Peyer's patch (tissue), 4 donors: ENCODE data around the gene PTEN. TPM values are rescaled to one million over a fixed set of nuclear protein-coding genes. Genes with fewer than 3 reads are reported as not detected.

Source experiments
- DNase-seq, 3 donors: peaks; one replicate each; pipeline ENCODE4 v3.0.0-alpha.2; 2017 to 2019
- H3K27ac ChIP-seq, 4 donors: fragments of 200-600 bp; sonication (generic); one replicate each; pipeline ENCODE4 v1.5.1; 2016 to 2019
- H3K27me3 ChIP-seq, 2 donors: fragments of 200-600 bp; sonication (generic); one replicate each; pipeline ENCODE4 v1.5.1; 2019
- H3K36me3 ChIP-seq, 3 donors: fragments of 200-600 bp; sonication (generic); one replicate each; pipeline ENCODE4 v1.5.1; 2016 to 2019
- H3K4me1 ChIP-seq, 4 donors: fragments of 200-600 bp; sonication (generic); one replicate each; pipeline ENCODE4 v1.5.1; 2016 to 2019
- H3K4me3 ChIP-seq, 4 donors: fragments of 200-600 bp; sonication (generic); 1 replicate in 3 of 4; 2 replicates in 1 of 4; pipeline ENCODE4 v1.5.1; 2016 to 2019; ENCODE audit warnings: mild to moderate bottlenecking in 1 of 4
- H3K9me3 ChIP-seq, 4 donors: fragments of 200-600 bp; sonication (generic); one replicate each; pipeline ENCODE4 v1.5.1; 2016 to 2019; ENCODE audit warnings: mild to moderate bottlenecking in 1 of 4
- POLR2A ChIP-seq, 2 donors: fragments of 450-650 bp; IDR thresholded peaks; one replicate each; pipeline ENCODE4 v1.5.1; 2017; ENCODE audit warnings: antibody characterized with exemption in 2 of 2, mild to moderate bottlenecking in 2 of 2, moderate library complexity in 2 of 2
- total RNA-seq, 4 donors: library from RNA; depleted of rRNA; stranded (reverse); fragments of >200 nt; gene quantifications; one replicate each; pipeline ENCODE4 v1.1.0, GENCODE V29; 2016
- TF ChIP-seq, protein P1 (sequence below), 6 experiments: fragments of 450-650 bp in 4 of 6; fragments of 200-600 bp in 2 of 6; sonication (generic) in 1 of 6; IDR thresholded peaks; one replicate each; pipeline ENCODE4 v1.5.1; 2017 to 2019; ENCODE audit warnings: antibody characterized with exemption in 6 of 6, mild to moderate bottlenecking in 3 of 6, moderate library complexity in 1 of 6

Gene PTEN
- total RNA-seq, 4 donors from 2014 or later: 107 to 146 (median 125) TPM

DNA sequence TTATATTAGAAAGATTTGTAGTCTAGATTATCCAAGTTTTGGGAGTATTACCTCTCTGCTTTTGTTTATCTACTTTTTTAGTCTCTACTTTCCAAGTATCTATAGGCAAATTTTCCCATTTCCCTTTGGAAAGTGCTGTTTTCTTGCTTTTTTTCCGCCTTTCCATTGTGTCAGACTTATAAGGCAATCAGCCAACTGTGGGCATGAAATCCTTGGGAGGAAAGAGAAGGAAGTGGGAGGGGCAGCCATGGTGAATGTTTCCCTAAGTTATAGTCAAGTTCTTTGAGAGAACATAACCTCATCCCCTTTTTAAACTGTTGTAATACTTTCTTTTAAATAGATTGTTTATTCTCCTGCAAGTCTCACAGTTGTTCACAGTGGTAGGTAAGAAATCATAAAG is 52.6 kb downstream of the PTEN start:
- no peak for DNase-seq
- Histone ChIP-seq H3K27ac (no peak overlapping the region), H3K36me3 (peaks cover 0 to 12% (median 0%) of the 10 kb centered on the region in 3 donors), H3K27me3 (no peaks in the 10 kb centered on the region), H3K9me3 (peaks cover 0 to 7% (median 2%) of the 10 kb centered on the region in 4 donors), H3K4me1 (peaks cover 0 to 16% (median 0%) of the 10 kb centered on the region in 4 donors), H3K4me3 (no peak overlapping the region)
- TF ChIP-seq, protein P1, sequence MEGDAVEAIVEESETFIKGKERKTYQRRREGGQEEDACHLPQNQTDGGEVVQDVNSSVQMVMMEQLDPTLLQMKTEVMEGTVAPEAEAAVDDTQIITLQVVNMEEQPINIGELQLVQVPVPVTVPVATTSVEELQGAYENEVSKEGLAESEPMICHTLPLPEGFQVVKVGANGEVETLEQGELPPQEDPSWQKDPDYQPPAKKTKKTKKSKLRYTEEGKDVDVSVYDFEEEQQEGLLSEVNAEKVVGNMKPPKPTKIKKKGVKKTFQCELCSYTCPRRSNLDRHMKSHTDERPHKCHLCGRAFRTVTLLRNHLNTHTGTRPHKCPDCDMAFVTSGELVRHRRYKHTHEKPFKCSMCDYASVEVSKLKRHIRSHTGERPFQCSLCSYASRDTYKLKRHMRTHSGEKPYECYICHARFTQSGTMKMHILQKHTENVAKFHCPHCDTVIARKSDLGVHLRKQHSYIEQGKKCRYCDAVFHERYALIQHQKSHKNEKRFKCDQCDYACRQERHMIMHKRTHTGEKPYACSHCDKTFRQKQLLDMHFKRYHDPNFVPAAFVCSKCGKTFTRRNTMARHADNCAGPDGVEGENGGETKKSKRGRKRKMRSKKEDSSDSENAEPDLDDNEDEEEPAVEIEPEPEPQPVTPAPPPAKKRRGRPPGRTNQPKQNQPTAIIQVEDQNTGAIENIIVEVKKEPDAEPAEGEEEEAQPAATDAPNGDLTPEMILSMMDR (IDR thresholded peaks at IDR 0.05): no peak
- no peak for TF ChIP-seq POLR2A (IDR thresholded peaks at IDR 0.05)

DNA sequence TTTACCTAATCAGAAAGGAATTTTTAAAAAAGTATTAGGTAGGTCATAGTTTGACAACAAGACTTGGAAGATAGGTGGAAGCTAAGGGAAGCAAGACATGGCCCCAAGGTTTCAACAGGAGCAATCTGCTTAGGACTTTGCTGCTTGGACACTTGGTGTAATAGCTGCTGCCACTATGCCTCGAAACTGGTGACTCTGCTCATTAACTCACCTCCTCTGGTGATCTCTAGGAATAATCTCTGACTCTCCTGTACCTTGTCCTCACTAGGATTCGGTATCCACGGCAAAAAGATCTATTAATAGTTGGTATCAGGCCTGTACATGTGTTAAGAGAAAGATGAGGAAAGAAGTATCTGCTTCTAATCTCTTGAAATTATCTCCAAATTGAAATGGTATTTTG is 53.1 kb downstream of the PTEN start:
- Histone ChIP-seq H3K27ac (no peak overlapping the region), H3K27me3 (no peaks in the 10 kb centered on the region), H3K9me3 (peaks cover 0 to 7% (median 2%) of the 10 kb centered on the region in 4 donors), H3K4me3 (no peak overlapping the region), H3K4me1 (peaks cover 0 to 16% (median 0%) of the 10 kb centered on the region in 4 donors), H3K36me3 (peaks cover 0 to 12% (median 0%) of the 10 kb centered on the region in 3 donors)
- TF ChIP-seq, protein P1 (IDR thresholded peaks at IDR 0.05): no peak
- no peak for TF ChIP-seq POLR2A (IDR thresholded peaks at IDR 0.05)
- DNase-seq: no peak

DNA sequence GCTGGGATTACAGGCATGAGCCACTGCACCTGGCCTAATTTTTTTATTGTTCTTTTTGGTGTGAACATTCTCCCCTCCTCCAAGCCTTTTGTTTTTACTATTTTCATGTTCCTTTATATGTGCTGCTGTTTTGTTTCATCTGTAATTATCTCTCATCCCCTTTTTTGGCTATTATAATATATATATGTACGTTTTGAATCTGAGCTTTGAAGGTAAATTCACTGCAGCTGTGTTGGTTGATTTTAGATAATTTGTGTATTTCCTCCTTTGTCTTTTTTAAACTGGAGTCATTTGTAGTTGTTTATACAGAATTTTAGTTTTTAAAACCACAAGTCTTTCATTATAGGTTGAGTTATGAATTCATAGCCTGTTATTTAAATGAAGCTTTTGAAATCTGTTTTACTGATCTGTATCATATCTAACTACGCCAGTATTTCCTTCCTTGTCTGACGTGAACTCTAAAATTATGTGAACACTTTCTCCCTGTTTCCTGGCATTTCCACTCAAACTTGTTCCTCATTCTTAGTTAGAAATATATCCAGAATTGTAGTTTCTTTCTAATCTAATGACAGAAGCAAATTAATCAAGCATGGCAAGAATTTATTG is 54.9 kb downstream of the PTEN start:
- Histone ChIP-seq H3K27ac (no peak overlapping the region), H3K4me1 (peaks cover 0 to 19% (median 0%) of the 10 kb centered on the region in 4 donors), H3K27me3 (no peaks in the 10 kb centered on the region), H3K9me3 (peaks cover 0 to 5% (median under 1%) of the 10 kb centered on the region in 4 donors), H3K4me3 (no peak overlapping the region), H3K36me3 (peaks cover 0 to 6% (median 0%) of the 10 kb centered on the region in 3 donors)
- no peak for TF ChIP-seq POLR2A (IDR thresholded peaks at IDR 0.05)
- TF ChIP-seq, protein P1 (IDR thresholded peaks at IDR 0.05): no peak
- no peak for DNase-seq

DNA sequence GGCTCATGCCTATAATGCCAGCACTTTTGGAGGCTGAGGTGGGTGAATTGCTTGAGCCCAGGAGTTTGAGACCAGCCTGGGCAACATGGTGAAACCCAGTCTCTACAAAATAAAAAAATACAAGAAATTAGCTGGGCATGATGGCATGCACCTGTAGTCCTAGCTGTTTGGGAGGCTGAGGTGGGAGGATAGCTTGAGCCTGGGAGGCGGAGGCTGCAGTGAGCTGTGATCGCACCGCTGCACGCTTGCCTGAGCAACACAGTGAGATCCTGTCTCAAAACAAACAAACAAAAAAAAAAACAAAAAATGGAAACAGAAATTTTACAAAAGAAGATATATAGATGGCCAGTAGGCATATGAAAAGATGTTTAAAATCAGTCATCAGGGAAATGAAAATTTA is 57.1 kb downstream of the PTEN start:
- H3K4me1 ChIP-seq: peaks cover 0 to 28% (median 0%) of the 10 kb centered on the region in 4 donors
- H3K4me3 ChIP-seq: no peak overlapping the region
- no peaks in the 10 kb centered on the region for H3K9me3 ChIP-seq
- no peaks in the 10 kb centered on the region for H3K27me3 ChIP-seq
- no peak overlapping the region for H3K27ac ChIP-seq
- H3K36me3 ChIP-seq: no peaks in the 10 kb centered on the region
- no peak for DNase-seq
- TF ChIP-seq POLR2A (IDR thresholded peaks at IDR 0.05): no peak
- TF ChIP-seq, protein P1 (IDR thresholded peaks at IDR 0.05): no peak

DNA sequence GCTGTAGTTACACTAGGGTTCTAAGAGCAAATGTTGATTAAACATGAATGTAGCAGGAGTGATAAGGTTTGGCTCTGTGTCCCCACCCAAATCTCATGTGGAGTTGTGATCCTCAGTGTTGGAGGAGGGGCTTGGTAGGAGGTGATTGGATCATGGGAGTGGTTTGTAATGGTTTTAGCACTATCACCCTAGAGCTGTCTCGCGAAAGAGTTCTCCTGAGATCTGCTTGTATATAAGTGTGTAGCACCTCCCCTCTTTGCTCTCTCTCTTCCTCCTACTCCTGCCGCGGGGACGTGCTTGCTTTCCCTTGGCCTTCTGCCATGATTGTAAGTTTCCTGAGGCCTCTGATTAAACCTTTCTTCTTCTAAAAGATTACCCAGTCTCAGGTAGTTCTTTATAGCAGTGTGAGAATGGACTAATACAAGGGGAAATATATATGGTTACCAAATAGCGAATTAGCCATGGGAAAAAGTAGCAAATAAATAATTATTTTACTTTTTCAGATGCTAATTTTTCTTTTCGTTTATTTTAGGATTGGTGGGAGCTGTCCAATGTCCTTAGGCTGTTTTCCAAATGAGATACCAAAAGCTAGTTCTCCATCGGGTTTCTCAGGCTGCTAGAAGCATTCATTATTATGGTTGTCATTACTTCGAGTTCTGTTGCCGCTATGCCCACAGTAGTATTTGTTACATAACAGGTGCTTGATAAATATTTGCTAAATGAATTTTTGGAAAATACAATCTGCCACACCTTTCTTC is 58.7 kb downstream of the PTEN start:
- H3K4me1 ChIP-seq: peaks cover 0 to 23% (median 0%) of the 10 kb centered on the region in 4 donors
- TF ChIP-seq POLR2A (IDR thresholded peaks at IDR 0.05): no peak
- TF ChIP-seq, protein P1 (IDR thresholded peaks at IDR 0.05): no peak
- no peak for DNase-seq
- H3K4me3 ChIP-seq: no peak overlapping the region
- no peak overlapping the region for H3K27ac ChIP-seq
- H3K36me3 ChIP-seq: peaks cover 0 to 7% (median 0%) of the 10 kb centered on the region in 3 donors
- H3K27me3 ChIP-seq: no peaks in the 10 kb centered on the region
- H3K9me3 ChIP-seq: no peaks in the 10 kb centered on the region
